Measurements from ENCODE around the gene IL9R.
"Not testable (repeated sequence)": the region's sequence is repeated elsewhere in the genome, so short reads cannot be mapped to it uniquely, and the experiment has no call there.

IL9R gene

DNA sequence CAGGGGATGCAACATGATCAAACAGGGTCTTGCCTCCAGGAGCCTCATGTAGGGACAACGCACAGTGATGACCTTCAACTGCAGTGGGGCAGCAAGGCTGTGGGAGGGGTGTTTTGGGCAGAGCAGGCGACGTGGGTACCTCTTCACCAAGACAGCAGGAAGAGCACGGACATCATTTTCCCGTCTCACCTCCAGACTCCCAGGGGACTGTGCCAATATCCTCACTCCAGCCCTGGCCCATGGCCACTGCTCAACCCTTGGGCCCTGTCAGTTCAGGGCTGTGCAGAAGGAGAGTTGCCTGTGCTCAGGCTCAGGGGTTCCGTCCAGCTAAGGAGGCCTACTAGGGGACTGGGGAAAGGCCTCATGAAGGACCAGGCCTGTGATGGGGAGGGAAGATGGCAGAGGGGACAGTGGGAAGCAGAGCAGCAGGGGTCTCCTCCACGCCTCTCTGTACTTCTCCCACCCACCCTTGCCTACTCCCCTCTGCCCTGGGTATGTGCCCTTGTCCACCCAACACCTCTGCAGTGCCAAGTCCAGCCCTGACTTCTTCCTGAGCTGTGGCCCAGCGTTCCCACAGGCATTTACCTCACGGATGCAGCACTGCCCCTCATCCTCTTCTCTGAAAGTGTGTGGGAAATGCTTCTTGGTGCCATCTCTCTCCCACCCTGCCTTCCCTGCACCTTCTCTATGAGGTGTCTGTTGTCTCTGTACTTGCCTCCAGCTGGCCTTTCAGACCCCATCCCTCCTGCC is 1.4 kb downstream of the IL9R start:
- DNase-seq, result no peak

DNA sequence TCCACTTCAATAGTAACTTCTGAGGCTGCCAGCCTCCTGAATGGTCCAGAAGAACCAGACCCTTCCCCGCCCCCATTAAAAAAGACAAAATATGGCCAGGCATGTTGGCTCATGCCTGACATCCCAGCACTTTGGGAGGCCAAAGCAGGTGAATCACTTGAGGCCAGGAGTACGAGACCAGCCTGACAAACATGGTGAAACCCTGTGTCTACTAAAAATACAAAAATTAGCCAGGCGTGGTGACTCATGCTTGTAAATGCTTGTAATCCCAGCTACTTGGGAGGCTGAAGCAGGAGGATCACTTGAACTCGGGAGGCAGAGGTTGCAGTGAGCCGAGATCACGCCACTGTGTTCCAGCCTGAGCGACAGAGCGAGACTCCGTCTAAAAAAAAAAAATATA is 2.3 kb downstream of the IL9R start:
- DNase-seq, result not testable (repeated sequence)

DNA sequence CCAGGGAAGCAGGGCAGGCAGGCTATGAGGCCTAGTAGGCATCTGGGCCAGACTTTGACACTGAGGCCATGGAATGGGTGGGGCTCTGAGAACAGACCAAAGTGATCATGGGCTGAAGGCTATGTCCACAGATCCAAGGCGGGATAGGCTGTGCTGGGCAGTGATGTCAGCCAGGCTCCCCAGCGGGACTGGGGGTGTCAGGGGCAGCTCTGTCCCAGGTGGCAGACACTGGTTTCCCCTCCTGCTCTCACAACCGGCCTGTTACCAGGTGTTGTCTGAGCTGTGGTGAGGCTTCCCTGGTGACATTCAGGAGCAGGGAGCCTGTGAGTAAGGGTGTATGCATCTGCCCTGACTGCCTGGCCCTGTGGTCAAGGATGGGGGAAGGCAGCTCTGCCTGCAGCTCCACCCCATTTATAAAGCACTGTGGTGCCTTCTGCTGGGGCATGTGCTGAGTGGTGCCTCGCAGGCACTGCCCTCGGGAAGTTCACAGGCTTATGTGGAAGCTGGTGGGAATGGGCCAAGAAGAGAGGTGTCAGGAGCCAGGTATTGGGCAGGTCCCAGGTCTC is 2.9 kb downstream of the IL9R start:
- no peak for DNase-seq

DNA sequence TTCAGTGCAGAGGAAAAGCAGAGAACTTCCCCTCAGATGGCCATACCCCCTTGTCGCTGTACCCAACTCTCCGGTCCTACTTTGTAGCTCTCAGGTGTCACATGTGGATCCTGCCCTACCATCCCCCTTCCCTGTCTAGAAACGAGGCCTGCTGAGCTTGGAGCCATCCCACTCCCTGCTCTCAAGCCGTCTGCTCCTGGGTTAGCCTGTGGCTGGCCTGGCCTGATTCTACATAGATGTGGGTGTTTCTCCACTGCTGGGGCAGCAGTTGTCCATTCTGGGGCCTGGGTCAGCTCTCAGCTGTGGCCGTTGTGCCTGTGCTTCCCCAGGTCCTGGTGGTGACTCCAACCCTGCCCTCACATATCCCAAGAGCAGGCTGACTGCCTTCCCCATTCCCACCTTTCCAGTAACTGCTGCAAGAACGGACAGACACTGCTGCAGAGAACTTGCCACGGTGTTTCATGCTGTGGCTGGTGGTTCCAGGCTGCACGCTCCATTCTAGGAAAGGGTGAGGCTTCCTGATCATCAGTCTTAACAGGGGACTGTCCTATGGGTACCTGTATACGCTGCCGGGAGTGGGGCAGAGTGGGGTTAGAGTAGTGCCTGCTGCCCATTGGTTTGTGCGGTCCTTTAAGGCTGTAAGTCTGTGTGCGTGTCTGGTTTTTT is 3.6 kb downstream of the IL9R start:
- DNase-seq, result no peak

DNA sequence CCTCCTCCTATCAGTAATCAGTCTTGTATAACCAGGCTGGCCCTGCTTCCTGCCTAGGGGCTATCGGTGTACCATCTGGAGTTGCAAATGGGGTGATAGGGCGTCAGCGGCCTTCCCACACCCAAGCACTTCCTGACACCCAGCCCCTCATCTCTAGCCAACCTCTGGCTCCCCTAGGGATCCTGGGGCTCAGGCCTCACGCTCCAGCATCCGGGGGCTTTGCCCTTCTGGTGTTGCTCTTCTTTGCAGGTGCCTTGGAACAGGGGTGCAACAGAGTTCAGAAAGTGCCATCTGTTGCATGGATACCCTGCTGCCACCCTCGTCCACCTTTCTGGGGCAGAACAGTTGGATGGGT is 4.1 kb downstream of the IL9R start:
- no peak for DNase-seq

DNA sequence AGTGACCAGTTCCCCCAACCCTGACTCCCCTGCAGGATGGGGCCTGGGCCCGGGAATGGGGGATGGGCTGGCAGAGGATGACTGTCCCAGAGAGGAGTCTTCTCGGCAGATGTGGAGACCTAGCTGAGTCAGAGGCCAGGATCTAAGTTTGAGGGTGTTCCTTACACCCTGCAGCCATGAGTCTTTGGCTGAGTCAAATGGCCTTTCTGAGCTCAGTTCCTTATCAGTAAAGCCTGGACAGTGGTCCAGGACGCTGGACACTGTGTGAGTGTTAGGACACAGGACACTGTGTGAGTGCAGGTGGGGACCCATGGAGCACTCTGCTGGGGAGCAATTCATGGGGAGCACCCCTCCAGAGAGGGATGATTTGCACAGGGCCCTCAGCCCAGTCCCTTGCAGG is 5.0 kb downstream of the IL9R start:
- DNase-seq, result no peak

DNA sequence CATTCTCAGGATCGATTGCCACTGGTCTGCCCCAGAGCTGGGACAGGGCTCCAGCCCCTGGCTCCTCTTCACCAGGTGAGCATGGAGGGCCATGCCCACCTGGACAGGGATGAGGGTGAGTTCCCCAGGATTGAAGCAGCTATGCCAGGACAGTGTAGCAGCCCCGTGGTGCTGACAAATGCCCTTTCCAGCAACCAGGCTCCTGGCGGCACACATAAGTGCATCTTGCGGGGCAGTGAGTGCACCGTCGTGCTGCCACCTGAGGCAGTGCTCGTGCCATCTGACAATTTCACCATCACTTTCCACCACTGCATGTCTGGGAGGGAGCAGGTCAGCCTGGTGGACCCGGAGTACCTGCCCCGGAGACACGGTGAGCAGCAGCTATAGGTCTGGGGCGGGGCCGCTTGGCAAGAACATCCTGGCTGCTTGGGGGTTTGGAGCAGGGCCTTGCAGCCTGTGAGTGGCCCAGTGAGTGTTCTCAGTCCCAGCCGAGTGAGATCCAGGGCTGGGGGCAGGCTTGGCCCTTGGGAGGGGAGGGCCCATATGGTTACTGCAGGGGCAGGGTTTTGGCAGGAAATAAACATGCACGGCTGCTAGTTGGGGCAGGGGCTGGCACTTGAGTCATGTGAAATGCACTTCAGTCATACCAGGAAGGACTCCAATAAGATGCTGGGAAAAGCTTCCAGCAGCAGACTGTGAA is 6.1 kb downstream of the IL9R start:
- no peak for DNase-seq

DNA sequence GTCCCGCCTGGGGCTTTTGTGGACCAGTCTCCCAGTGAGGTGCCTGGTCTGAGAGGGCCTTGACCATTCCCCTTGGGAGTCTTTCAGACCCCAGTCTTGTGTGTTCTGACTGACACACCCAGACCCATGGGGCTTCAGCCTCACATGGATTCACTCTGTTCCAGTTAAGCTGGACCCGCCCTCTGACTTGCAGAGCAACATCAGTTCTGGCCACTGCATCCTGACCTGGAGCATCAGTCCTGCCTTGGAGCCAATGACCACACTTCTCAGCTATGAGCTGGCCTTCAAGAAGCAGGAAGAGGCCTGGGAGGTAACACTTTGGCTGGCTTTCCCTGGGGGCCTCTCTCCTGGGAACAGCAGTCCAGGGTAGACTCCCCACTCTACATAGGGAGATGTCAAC is 6.8 kb downstream of the IL9R start:
- DNase-seq, result no peak

DNA sequence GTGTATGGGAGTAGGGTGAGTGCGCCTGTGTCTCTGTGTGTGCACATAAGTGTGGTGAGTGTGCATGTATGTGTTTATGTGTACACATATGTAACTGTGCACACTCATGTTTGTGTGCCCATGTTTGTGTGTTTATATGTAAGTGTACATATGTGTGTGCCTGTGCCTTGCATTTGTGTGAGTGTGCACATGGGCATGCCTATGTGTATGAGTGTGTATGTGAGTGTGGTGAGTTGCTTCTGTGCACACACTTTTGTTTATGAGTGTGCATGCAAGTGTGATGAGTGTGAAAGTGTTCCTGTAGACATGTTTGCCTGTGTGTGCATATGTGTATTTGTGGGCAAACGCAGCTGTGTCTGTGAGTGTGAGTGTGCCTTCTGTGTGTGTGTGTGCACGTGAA is 7.2 kb downstream of the IL9R start:
- no peak for DNase-seq

DNA sequence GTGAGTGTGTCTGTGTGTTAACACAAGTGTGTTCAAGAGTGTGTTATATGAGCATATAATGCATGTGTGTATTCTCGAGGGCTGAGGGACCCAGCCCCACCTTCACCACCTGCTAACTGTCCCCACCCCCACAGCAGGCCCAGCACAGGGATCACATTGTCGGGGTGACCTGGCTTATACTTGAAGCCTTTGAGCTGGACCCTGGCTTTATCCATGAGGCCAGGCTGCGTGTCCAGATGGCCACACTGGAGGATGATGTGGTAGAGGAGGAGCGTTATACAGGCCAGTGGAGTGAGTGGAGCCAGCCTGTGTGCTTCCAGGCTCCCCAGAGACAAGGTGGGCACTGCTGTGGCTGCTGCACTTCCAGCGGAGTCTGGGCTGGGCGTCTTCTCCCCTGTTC is 7.6 kb downstream of the IL9R start:
- no peak for DNase-seq

DNA sequence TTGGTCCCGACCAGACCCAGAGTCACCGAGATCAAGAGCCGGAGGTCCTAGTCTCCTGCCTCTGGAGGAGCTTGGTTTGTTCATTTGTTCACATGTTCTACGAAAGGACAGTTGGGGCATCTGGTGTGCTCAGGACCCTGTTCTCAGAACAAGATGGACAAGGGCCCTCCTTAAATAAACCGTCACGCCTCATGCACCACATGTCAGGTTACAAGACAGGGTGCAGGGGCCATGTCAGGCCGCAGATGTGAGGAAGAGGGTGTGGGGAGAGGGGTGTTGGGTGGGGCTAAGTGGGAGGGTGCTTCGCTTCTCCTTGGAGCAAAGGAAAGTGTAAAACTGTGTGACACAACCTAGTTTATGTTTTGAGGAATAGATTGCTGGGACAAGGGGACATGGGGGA is 9.0 kb downstream of the IL9R start:
- DNase-seq, result not testable (repeated sequence)

DNA sequence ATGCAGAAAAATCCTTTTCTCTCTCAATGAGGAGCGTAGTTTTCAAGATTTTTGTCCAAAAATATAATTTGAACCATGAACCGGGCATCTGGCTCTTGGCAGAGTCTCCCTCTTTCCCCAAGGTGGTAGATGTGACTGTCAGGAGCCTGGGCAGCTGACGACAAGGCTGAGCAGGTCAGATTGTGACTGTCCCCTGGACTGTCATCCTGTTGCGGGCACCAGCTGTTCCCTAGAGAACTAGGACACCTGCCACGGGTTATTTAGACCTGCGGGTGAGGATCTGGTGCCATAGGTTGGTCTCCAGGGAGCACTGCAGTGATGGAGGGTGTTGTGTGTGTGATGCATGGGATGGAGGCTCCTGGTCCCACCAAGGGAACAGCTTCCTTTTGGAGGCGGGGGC is 10.9 kb downstream of the IL9R start:
- not testable (repeated sequence) for DNase-seq

DNA sequence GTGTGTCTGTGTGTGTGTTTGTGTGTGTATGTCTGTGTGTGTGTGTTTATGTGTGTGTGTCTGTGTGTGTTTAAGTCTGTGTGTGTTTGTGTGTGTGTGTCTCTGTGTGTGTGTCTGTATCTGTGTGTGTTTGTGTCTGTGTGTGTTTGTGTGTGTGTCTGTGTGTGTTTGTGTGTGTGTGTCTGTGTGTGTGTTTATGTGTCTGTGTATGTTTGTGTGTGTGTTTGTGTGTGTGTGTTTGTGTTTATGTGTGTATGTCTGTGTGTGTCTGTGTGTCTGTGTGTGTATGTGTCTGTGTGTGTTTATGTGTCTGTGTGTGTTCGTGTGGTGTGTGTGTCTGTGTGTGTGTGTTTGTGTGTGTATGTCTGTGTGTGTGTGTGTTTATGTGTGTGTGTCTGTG is 11.4 kb downstream of the IL9R start:
- DNase-seq, result no peak

DNA sequence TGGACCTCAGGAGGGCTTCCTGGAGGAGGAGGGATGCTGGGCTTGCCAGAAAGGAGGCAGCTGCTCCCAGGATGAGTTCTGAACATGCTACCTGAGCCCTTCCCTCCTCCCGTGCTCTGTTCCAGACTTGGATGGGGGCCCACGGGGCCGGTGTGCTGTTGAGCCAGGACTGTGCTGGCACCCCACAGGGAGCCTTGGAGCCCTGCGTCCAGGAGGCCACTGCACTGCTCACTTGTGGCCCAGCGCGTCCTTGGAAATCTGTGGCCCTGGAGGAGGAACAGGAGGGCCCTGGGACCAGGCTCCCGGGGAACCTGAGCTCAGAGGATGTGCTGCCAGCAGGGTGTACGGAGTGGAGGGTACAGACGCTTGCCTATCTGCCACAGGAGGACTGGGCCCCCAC is 12.2 kb downstream of the IL9R start:
- not testable (repeated sequence) for DNase-seq

DNA sequence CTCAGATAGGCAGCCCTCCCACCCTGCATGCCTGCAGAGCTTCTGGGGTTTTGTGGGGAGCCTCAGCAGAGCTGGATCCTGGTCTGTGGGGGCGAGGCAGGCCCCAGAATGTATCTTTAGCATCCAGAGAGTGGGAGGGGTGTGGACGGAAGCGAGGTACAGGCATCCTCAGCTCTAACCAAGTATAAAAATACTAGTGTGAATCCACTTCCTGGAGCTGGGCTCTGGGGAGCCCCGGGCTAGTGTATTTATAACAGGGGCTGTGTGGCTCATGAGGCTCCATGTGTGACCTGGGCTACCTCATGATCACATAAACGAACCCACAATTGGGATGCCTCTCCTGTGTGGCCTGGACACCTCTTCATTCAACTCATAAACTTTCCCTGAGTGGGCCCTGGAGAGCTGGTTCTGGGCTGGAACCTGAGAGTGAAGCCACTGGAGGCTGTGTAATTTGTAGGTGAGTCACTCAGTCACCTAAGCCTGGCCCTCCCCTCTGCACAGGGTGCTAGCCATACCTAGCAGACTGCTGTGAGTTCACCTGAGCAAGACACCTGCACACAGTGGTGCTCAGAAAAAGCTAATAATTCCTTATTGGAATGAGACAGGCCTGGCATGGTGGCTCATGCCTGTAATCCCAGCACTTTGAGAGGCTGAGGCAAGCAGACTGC is 15.9 kb downstream of the IL9R start:
- DNase-seq, result not testable (repeated sequence)

DNA sequence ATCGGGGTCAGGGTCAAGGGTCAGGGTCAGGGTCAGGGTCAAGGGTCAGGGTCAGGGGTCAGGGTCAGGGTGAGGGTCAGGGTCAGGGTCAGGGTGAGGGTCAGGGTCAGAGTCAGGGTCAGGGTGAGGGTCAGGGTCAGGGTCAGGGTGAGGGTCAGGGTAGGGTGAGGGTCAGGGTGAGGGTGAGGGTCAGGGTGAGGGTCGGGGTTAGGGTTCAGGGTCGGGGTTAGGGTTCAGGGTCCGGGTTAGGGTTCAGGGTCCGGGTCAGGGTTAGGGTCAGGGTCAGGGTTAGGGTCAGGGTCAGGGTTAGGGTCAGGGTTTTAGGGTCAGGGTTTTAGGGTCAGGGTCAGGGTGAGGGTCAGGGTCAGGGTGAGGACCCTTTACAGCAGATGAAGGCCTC is 22.4 kb downstream of the IL9R start:
- DNase-seq, result not testable (repeated sequence)

DNA sequence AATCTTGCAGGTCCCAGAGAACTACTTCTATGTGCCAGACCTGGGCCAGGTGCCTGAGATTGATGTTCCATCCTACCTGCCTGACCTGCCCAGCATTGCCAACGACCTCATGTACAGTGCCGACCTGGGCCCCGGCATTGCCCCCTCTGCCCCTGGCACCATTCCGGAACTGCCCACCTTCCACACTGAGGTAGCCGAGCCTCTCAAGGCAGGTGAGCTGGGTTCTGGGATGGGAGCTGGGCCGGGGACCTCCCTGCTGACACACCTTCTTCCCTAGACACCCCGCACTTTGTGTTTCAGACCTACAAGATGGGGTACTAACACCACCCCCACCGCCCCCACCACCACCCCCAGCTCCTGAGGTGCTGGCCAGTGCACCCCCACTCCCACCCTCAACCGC is 25.5 kb downstream of the IL9R start:
- not testable (repeated sequence) for DNase-seq

DNA sequence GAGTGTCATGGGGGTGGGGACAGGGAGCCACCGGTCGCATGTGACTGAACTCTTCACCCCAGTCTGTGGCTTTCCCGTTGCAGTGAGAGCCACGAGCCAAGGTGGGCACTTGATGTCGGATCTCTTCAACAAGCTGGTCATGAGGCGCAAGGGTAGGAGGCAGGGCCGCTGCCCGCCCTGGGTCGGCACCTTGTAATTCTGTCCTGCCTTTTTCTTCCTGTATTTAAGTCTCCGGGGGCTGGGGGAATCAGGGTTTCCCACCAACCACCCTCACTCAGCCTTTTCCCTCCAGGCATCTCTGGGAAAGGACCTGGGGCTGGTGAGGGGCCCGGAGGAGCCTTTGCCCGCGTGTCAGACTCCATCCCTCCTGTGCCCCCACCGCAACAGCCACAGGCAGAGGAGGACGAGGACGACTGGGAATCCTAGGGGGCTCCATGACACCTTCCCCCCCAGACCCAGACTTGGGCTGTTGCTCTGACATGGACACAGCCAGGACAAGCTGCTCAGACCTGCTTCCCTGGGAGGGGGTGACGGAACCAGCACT is 27.5 kb downstream of the IL9R start:
- not testable (repeated sequence) for DNase-seq

DNA sequence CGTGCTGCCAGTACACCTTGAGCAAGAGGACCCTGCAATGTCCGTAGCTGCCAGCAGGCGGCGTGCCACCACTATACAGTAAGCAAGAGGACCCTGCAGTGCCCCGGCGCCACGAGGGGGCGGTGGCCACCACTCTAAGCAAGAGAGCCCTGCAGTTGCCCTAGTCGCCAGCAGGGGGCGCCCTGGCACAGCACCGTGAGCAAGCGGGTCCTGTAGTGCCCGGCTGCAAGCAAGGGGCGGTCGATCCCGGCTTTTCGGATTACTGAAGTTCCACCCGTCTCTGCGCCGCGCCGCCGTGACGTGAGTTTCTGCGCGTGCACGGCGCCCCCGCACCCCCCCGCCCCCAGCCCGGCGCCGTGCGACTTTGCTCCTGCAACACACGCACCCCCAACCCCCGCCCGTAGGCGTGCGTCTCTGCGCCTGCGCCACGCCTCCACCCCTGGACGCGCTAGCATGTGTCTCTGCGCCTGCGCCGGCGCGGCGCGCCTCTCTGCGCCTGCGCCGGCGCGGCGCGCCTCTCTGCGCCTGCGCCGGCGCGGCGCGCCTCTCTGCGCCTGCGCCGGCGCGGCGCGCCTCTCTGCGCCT is 31.2 kb downstream of the IL9R start:
- DNase-seq, result not testable (repeated sequence)

DNA sequence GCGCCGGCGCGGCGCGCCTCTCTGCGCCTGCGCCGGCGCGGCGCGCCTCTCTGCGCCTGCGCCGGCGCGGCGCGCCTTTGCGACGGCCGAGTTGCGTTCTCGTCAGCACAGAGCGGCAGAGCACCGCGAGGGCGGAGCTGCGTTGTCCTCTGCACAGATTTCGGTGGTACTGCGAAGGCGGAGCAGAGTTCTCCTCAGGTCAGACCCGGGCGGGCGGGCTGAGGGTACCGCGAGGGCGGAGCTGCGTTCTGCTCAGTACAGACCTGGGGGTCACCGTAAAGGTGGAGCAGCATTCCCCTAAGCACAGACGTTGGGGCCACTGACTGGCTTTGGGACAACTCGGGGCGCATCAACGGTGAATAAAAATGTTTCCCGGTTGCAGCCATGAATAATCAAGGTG is 31.8 kb downstream of the IL9R start:
- not testable (repeated sequence) for DNase-seq

DNA sequence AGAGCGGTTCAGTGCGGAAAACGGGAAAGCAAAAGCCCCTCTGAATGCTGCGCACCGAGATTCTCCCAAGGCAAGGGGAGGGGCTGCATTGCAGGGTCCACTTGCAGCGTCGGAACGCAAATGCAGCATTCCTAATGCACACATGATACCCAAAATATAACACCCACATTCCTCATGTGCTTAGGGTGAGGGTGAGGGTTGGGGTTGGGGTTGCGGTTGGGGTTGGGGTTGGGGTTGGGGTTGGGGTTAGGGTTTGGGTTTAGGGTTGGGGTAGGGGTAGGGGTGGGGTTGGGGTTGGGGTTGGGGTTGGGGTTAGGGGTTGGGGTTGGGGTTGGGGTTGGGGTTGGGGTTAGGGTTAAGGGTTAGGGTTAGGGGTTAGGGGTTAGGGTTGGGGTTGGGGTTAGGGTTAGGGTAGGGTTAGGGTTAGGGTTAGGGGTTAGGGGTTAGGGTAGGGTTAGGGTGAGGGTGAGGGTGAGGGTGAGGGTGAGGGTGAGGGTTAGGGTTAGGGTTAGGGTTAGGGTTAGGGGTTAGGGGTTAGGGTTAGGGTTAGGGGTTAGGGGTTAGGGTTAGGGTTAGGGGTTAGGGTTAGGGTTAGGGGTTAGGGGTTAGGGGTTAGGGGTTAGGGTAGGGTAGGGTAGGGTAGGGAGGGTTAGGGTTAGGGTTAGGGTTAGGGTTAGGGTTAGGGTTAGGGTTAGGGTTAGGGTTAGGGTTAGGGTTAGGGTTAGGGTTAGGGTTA is 32.4 kb downstream of the IL9R start:
- not testable (repeated sequence) for DNase-seq

DNA sequence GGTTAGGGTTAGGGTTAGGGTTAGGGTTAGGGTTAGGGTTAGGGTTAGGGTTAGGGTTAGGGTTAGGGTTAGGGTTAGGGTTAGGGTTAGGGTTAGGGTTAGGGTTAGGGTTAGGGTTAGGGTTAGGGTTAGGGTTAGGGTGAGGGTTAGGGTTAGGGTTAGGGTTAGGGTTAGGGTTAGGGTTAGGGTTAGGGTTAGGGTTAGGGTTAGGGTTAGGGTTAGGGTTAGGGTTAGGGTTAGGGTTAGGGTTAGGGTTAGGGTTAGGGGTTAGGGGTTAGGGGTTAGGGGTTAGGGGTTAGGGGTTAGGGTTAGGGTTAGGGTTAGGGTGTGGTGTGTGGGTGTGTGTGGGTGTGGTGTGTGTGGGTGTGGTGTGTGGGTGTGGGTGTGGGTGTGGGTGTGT is 33.0 kb downstream of the IL9R start:
- not testable (repeated sequence) for DNase-seq

All from kidney glomerular epithelial cell (primary cell).